IgD-negative memory B cell (primary cell): ENCODE results near the gene CAV2. TPM values are rescaled to one million over a fixed set of nuclear protein-coding genes. Genes with fewer than 3 reads are reported as not detected.

Experiments used
- H3K27ac Mint-ChIP-seq, 3 donors: one replicate each; pipeline ENCODE4 v1.8.0; 2020 to 2022; ENCODE audit warnings: mild to moderate bottlenecking in 3 of 3, mixed read lengths in 3 of 3, moderate library complexity in 1 of 3
- H3K27me3 Mint-ChIP-seq: one replicate; pipeline ENCODE4 v1.8.0; 2021; ENCODE audit warnings: mixed read lengths
- H3K36me3 Mint-ChIP-seq: one replicate; pipeline ENCODE4 v1.8.0; 2020; ENCODE audit warnings: mild to moderate bottlenecking, mixed read lengths
- H3K4me1 Mint-ChIP-seq, 3 donors: one replicate each; pipeline ENCODE4 v1.8.0; 2020 to 2022; ENCODE audit warnings: mixed read lengths in 3 of 3, mild to moderate bottlenecking in 1 of 3
- H3K4me3 Mint-ChIP-seq, 4 donors: one replicate each; pipeline ENCODE4 v1.8.0; 2020 to 2022; ENCODE audit warnings: mild to moderate bottlenecking in 4 of 4, mixed read lengths in 4 of 4, moderate library complexity in 3 of 4
- H3K9me3 Mint-ChIP-seq, 3 donors: one replicate each; pipeline ENCODE4 v1.8.0; 2020 to 2021; ENCODE audit warnings: mixed read lengths in 3 of 3, mild to moderate bottlenecking in 1 of 3
- polyA plus RNA-seq: library from polyadenylated mRNA; unstranded; fragments of 300-500 nt; fragmentation: Illumina TruSeq; gene quantifications from one replicate; pipeline ENCODE4 v1.2.3, GENCODE V29; 2021

Gene CAV2
- polyA plus RNA-seq, 1 donor from 2014 or later = not detected

DNA sequence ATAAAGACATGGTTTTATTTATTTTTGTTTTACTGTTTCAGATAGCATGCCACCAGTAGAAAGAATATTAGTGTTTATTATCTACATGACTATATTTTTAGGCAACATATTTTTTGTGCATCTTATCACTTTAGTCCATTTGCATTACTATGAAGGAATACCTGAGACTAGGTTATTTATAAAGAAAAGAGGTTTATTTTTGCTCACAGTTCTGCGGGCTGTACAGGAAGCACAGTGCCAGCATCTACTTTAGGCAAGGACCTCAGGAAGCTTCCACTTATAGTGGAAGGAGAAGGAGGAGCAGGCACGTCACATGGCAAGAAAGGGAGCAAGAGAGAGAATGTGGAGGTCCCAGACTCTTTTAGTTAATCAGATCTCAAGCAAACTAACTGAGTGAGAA is 5.7 kb downstream of the CAV2 start:
- H3K4me3 Mint-ChIP-seq = no peak overlapping the region
- peaks cover 3 to 7% (median 5%) of the 10 kb centered on the region in 3 donors for H3K4me1 Mint-ChIP-seq
- no peaks in the 10 kb centered on the region for H3K9me3 Mint-ChIP-seq
- H3K27ac Mint-ChIP-seq = no peak overlapping the region
- H3K27me3 Mint-ChIP-seq = peaks cover 12% of the 10 kb centered on the region
- H3K36me3 Mint-ChIP-seq = no peaks in the 10 kb centered on the region

DNA sequence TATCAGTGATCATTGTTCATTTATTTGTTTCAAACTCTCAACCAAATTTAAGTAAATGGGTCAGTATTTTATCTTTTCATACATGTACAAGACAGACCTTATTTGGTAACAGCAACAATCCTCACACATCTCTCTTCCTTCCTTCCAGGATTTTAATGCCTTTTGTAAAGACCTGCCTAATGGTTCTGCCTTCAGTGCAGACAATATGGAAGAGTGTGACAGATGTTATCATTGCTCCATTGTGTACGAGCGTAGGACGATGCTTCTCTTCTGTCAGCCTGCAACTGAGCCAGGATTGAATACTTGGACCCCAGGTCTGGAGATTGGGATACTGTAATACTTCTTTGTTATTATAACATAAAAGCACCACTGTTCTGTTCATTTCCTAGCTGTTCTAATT is 6.3 kb downstream of the CAV2 start:
- Mint-ChIP-seq H3K36me3 (no peaks in the 10 kb centered on the region), H3K27ac (no peak overlapping the region), H3K9me3 (no peaks in the 10 kb centered on the region), H3K4me3 (no peak overlapping the region), H3K4me1 (peaks cover 0 to 1% (median under 1%) of the 10 kb centered on the region in 3 donors), H3K27me3 (peaks cover 7% of the 10 kb centered on the region)

DNA sequence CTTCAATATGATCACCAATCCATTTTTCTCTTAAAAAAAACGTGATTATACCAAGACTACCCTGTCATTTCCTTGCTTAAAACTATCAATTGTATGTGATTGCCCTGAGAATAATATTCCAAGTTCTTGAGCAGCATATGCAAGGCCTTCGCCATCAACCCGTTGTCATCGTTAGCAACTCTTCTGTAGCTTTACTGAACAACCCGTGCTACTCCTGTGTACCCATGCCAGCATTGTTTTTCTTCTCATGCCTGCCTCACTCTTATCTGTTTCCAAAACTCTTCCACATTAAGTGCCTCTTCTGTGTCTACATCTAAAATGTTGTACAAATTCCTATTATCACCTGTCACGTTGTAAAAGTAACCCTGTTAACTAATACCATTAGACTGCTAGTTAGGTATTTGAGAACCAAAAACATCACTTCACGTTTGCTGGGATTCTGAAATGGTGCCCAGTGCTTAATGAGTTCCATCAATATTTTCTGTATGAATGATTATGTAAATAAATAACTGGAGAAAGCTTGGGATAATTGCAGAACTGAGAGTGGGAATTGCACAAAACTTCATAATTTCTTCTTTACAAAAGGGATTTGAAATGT is 10.5 kb downstream of the CAV2 start:
- Mint-ChIP-seq H3K4me3 (peak overlapping the region in 1 of 4 donors; percentile 34), H3K4me1 (peaks cover 11 to 18% (median 11%) of the 10 kb centered on the region in 3 donors), H3K27me3 (peaks cover 6% of the 10 kb centered on the region), H3K36me3 (no peaks in the 10 kb centered on the region), H3K9me3 (no peaks in the 10 kb centered on the region), H3K27ac (no peak overlapping the region)

DNA sequence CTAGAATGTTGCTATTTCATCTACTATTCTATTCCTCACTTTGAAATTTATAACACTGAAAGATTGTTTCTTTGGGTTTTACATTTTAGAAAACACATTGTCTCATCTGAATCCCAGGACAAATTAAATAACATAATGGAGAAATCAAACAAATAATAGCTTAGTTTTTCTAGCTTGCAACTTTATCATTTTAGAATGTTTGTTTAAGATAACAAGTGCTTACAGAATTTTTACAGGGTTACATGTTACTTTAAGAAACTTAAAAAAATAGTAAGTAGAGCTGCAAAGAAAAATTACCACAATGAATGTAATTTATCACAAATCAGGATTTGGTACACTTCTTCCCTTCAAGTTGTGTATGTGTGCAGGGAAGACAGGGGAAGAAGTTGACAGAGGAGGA is 11.3 kb downstream of the CAV2 start:
- H3K27me3 Mint-ChIP-seq = peaks cover 7% of the 10 kb centered on the region
- H3K27ac Mint-ChIP-seq = no peak overlapping the region
- H3K9me3 Mint-ChIP-seq = no peaks in the 10 kb centered on the region
- peak overlapping the region in 2 of 4 donors; percentile 54 to 86 for H3K4me3 Mint-ChIP-seq
- no peaks in the 10 kb centered on the region for H3K36me3 Mint-ChIP-seq
- peaks cover 11 to 18% (median 11%) of the 10 kb centered on the region in 3 donors for H3K4me1 Mint-ChIP-seq

DNA sequence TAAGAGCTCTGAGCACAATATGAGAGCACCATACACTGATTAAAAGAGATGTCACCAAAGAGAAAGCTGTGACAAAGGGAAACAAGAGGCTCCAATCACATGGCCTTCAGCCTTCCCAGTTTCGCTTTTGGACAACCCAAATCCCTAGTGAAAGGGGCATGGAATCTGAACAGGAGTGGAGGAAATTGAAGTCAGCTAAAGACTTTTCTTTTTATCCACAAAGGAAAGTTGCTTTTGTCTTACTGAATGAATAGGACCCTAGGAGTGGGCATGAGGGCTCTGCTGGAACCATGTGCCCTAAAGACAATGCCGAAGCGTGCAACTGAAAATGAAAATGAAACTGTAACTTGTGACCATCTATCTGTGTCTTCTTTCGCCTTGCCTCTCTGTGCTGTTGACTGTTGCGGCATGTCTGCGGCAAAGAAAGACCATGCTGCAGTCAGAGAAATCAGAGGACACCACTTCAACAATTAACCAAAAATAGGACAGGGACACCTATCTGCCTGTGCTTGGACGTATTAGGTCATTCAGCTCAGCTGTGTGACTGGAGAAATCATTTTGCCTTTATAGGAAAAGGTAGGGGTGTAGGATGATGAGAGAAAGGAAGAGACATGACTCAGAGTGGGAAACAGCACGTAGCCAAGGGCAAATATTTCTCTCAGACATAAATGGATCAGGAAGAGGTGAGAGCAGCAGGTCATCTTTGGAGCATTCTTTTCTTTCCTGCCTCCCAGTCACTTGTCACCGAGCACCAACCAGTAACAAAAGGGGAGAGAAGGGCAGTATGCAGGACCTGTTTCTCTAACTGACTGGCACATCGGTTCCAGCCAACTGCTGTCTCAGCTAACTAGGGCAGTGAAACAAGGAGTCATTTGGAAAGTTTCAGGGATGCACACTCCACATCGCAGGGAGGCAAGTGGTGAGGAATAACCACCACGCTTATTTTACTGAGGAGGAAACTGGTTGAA is 12.3 kb downstream of the CAV2 start:
- Mint-ChIP-seq H3K27me3 (peaks cover 7% of the 10 kb centered on the region), H3K27ac (peak overlapping the region; percentile 3 to 71 (median 37)), H3K4me3 (peak overlapping the region; percentile 86 to 95 (median 92)), H3K36me3 (no peaks in the 10 kb centered on the region), H3K9me3 (no peaks in the 10 kb centered on the region), H3K4me1 (peaks cover 11 to 18% (median 11%) of the 10 kb centered on the region in 3 donors)

DNA sequence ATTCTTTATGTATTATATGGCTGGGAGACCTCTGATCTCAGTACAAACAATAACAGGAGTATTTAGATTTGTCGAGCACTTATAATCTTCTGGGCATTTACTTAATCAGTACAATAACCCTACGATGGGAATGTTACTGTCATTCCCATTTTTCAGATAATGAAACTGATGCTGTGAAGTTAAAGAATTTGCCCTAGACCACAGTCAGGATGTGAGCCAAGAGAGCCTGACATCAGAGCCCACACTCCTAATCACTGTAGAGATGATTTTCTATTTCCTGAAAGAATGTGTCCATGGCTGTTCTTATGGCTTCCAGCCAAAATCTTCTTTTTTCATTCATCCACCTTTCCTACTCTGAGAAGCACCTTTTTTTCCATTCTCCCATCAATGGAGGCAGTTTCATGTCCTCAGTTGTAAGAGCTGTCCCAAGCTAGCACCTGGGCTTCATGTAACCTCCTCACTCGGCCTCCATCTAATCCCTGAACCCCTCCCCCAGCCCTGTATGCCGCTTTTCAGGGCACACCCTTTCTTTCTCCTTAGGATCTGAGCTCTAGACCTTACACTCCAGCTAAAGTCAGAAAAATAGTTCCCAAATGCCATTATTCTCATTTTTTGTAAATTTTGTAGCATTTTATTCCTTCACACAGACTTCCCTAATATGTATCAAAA is 13.1 kb downstream of the CAV2 start:
- H3K4me3 Mint-ChIP-seq = peak overlapping the region; percentile 39 to 95 (median 92)
- peaks cover 11 to 18% (median 11%) of the 10 kb centered on the region in 3 donors for H3K4me1 Mint-ChIP-seq
- H3K27ac Mint-ChIP-seq = no peak overlapping the region
- H3K36me3 Mint-ChIP-seq = no peaks in the 10 kb centered on the region
- peaks cover 9% of the 10 kb centered on the region for H3K27me3 Mint-ChIP-seq
- no peaks in the 10 kb centered on the region for H3K9me3 Mint-ChIP-seq

DNA sequence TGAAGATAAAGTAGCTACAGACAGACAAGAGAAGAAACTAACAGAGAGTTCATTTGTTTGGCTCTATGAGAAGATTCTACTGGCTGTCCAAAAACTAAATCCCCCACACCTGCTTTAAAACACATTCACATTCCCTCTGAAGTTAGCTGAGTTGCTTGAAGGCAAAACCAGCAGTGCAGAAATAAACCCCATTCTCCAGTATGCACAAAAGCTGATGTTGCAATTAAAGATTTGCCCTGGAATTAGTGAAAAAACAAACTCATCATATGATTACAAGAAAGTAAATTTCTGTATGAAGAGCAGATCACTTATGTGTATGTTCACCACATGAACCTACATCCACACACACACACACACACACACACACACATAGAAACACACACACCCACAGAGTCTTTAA is 16.0 kb downstream of the CAV2 start:
- peaks cover 12% of the 10 kb centered on the region for H3K27me3 Mint-ChIP-seq
- H3K4me3 Mint-ChIP-seq = peak overlapping the region in 1 of 4 donors; percentile 30

DNA sequence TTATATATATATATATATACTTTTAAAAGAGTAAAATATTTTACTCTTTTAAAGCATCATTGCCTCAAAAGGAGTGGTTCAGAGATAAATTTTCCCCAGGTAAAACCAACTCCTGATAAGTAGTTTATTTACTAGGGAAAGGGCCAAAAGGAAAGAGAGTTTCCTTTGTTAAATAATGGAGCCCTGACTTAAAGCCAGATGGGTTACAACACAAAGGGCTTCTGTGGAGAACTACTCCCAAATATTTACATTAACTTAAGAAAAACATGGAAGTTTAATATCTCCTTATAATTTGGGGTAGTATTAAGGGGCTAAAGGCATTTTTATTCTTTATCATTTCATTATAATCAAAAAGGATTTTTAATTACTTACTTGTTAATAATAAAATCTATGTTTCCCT is 16.8 kb downstream of the CAV2 start:
- Mint-ChIP-seq H3K9me3 (no peaks in the 10 kb centered on the region), H3K4me3 (no peak overlapping the region), H3K4me1 (peaks cover 9 to 16% (median 11%) of the 10 kb centered on the region in 3 donors), H3K36me3 (no peaks in the 10 kb centered on the region), H3K27me3 (peaks cover 10% of the 10 kb centered on the region), H3K27ac (no peak overlapping the region)

More for the DNA sequence above, 16.0 kb downstream of the CAV2 start:
- peaks cover 11 to 18% (median 11%) of the 10 kb centered on the region in 3 donors for H3K4me1 Mint-ChIP-seq
- no peak overlapping the region for H3K27ac Mint-ChIP-seq
- H3K36me3 Mint-ChIP-seq = no peaks in the 10 kb centered on the region
- H3K9me3 Mint-ChIP-seq = no peaks in the 10 kb centered on the region

DNA sequence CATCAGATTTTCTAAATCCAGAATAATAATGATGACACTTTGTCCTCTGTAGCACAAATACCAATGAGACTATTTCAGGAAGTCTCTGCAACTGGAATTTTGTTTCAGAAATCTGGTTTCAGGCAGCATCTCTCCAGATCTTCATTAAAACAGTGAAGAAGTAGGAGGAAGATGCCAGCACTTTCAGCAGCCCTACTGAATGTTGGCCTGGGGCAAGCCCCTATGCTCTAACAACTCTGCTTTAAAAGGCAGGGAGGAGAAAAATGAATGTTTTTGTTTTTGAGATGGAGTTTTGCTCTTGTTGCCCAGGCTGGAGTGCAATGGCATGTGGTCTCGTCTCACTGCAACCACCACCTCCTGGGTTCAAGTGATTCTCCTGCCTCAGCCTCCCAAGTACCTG is 18.1 kb downstream of the CAV2 start:
- Mint-ChIP-seq H3K4me1 (peaks cover 0 to 3% (median under 1%) of the 10 kb centered on the region in 3 donors), H3K9me3 (no peaks in the 10 kb centered on the region), H3K27ac (no peak overlapping the region), H3K27me3 (peaks cover 8% of the 10 kb centered on the region), H3K36me3 (no peaks in the 10 kb centered on the region), H3K4me3 (no peak overlapping the region)

DNA sequence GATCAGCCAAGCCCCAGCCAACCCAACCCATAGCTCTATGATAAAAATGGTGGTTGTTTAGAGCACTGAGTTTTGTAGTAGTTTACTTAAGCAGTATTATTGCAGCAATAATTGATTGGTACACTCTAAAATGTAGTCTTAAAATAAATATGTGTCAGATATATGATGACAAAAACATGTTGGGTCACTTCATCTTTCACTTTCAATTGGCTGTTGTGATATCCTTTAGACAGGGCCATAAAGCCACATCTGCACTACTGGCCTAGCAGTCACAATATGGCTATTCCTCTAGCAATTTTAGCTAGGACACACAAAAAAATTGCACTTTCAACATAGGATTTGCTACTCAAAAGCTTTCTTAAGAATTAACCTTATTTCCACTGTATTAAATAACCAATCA is 19.4 kb downstream of the CAV2 start:
- Mint-ChIP-seq H3K27me3 (peaks cover 16% of the 10 kb centered on the region), H3K4me3 (no peak overlapping the region), H3K36me3 (no peaks in the 10 kb centered on the region), H3K27ac (no peak overlapping the region), H3K4me1 (no peaks in the 10 kb centered on the region), H3K9me3 (no peaks in the 10 kb centered on the region)

DNA sequence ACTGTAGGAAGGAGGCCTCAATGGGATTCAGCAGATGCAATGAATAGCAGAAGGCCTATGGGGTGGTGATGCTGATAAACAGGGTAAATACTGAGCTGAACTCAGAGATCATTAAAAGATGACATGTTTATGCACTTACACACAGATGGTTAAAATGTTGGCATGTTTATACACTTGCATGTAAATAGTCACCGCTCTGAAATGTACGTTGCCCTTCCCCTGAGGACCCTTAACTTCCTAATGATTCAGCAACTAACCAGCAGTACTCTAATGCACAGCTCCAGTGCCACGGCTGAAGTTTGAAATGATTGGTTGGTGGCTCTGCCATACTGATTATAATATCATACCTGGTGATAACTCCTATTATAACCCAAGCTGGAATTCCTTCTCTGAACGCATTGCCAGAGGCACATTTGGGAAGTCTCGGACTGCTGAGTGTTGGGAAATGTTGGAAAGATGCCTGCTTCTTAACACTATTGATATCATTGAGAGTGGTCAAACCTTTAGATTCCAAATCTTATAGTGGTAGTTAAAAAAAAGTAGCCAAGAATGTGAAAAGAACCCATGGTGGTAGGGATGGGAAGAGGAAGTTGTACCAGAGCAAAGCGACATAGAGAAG is 21.6 kb downstream of the CAV2 start:
- H3K27ac Mint-ChIP-seq = no peak overlapping the region
- H3K4me3 Mint-ChIP-seq = no peak overlapping the region
- H3K36me3 Mint-ChIP-seq = no peaks in the 10 kb centered on the region
- H3K27me3 Mint-ChIP-seq = peaks cover 19% of the 10 kb centered on the region
- peaks cover 2 to 8% (median 7%) of the 10 kb centered on the region in 3 donors for H3K4me1 Mint-ChIP-seq
- H3K9me3 Mint-ChIP-seq = no peaks in the 10 kb centered on the region

DNA sequence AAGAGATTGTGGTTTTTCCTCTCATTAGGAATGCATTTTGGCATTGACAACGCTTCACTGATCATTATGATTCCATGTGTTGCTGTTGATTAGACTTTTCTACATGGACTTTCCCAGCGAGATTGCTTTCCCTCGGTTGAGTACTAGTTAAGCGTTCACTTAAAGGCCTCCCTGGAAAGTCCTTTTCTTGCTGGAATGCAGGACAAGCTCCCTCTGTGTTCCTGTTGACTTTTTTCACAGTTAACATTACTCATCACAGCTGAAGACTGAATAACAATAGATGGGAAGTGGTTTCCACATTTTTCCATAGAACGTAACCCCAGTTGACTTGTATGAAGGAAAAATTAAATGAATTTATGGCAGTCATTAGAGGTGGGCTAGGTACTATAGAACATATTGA is 22.7 kb downstream of the CAV2 start:
- Mint-ChIP-seq H3K27ac (no peak overlapping the region), H3K27me3 (peaks cover 25% of the 10 kb centered on the region), H3K4me1 (peaks cover 7 to 12% (median 8%) of the 10 kb centered on the region in 3 donors), H3K9me3 (no peaks in the 10 kb centered on the region), H3K36me3 (no peaks in the 10 kb centered on the region), H3K4me3 (no peak overlapping the region)

DNA sequence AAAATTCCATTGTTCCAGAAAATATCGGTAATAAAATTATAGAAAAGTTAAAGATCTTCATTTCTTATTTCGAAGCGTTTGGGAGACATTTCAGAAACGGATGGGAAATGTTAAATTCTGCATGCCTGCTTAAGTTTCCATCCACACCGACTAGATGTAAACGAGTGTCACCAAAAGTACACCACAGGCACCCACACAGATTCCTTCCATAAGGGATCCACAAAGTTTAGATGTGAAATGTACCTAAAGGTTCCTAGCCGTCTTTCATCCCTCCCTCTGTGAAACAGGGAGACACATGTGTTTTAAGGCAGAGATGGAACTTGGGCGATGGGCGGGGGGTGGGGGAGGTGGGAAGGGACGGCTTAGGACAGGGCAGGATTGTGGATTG is 24.7 kb downstream of the CAV2 start:
- Mint-ChIP-seq H3K27me3 (peaks cover 25% of the 10 kb centered on the region), H3K27ac (no peak overlapping the region), H3K4me3 (peak overlapping the region in 3 of 4 donors; percentile 20 to 97 (median 92)), H3K36me3 (no peaks in the 10 kb centered on the region), H3K4me1 (peaks cover 7 to 12% (median 9%) of the 10 kb centered on the region in 3 donors), H3K9me3 (no peaks in the 10 kb centered on the region)

DNA sequence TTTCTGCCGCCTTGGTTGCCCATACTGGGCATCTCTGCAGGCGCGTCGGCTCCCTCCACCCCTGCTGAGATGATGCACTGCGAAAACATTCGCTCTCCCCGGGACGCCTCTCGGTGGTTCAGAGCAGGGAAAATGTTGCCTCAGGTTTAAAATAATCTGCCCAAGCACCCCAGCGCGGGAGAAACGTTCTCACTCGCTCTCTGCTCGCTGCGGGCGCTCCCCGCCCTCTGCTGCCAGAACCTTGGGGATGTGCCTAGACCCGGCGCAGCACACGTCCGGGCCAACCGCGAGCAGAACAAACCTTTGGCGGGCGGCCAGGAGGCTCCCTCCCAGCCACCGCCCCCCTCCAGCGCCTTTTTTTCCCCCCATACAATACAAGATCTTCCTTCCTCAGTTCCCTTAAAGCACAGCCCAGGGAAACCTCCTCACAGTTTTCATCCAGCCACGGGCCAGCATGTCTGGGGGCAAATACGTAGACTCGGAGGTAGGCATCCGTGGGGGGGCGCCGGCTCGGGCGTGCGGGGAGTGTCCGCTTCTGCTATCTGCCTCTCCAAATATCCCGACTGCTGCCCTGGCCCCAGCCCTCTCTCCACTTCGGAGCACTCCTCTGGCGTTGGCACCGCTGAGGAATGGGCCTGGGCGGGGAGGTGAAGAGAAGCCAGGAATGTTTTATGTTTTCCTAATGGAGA is 25.2 kb downstream of the CAV2 start, which contains the start of gene CAV1:
Gene CAV1, plus strand, starts transcription at position 428 of the 689 bp plus-strand sequence. Its CDS starts 27 bp downstream, at position 455.
- peaks cover 7 to 12% (median 9%) of the 10 kb centered on the region in 3 donors for H3K4me1 Mint-ChIP-seq
- H3K27ac Mint-ChIP-seq = peak within 1 kb of the TSS in 1 of 3 donors; percentile 88
- H3K27me3 Mint-ChIP-seq = peaks cover 25% of the 10 kb centered on the region
- H3K9me3 Mint-ChIP-seq = no peaks in the 10 kb centered on the region
- H3K36me3 Mint-ChIP-seq = no peaks in the 10 kb centered on the region
- H3K4me3 Mint-ChIP-seq = peak within 1 kb of the TSS; percentile 86 to 97 (median 93)
